GM12872 (cell line): ENCODE data around the gene FGFRL1.

Experiments used
- CTCF ChIP-seq: IDR thresholded peaks from 3 replicates; pipeline ENCODE4 v1.5.1; 2011; ENCODE audit warnings: low read depth, mild to moderate bottlenecking, low read length, moderate library complexity; ENCODE audit not compliant: insufficient read depth

Gene FGFRL1

GRCh38 chr4:1012034-1012739 lies 761 bp downstream of the FGFRL1 start:
- TF ChIP-seq CTCF = no peak

GRCh38 chr4:1013225-1014073 lies 2.0 kb downstream of the FGFRL1 start:
- TF ChIP-seq CTCF = no peak

GRCh38 chr4:1014291-1015167 lies 3.1 kb downstream of the FGFRL1 start:
- no peak for TF ChIP-seq CTCF

GRCh38 chr4:1015179-1015578 lies 3.8 kb downstream of the FGFRL1 start:
- 0 out of 3 replicates have a peak, but pooled peaks have one; percentile 3 for TF ChIP-seq CTCF

GRCh38 chr4:1015746-1016145 lies 4.3 kb downstream of the FGFRL1 start:
- TF ChIP-seq CTCF = no peak

GRCh38 chr4:1017211-1017610 lies 5.8 kb downstream of the FGFRL1 start:
- no peak for TF ChIP-seq CTCF

- TF ChIP-seq CTCF = no peak
Observed at GRCh38 chr4:1017706-1018105, 6.3 kb downstream of the FGFRL1 start.
